ENCODE measurements around the gene POLA1.
"Not testable (repeated sequence)": the region's sequence is repeated elsewhere in the genome, so short reads cannot be mapped to it uniquely, and the experiment has no call there.

POLA1 gene

GRCh38 chrX:24819807-24820206, 126.1 kb downstream of the POLA1 start:
- not testable (repeated sequence) for FAIRE-seq

DNA sequence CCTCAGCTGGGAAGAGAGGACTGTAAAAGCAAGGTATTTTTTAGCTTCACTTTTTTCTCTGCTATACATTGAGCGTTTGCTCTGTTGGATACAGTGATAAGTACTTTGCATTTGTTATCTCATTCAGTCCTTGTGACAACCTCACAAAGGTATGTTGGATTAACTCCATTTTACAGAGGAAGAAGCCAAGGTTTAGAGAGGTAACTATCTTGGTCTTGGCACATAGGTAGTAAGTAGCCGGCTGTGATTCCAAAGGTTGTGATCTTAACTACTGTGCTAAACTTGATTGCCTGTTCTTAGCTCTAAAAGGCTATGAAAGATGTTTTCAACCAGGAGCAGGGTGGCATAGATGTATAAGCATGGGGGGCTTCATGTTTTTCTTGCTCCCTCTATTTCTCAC, 134.4 kb downstream of the POLA1 start:
- FAIRE-seq: no peak

DNA sequence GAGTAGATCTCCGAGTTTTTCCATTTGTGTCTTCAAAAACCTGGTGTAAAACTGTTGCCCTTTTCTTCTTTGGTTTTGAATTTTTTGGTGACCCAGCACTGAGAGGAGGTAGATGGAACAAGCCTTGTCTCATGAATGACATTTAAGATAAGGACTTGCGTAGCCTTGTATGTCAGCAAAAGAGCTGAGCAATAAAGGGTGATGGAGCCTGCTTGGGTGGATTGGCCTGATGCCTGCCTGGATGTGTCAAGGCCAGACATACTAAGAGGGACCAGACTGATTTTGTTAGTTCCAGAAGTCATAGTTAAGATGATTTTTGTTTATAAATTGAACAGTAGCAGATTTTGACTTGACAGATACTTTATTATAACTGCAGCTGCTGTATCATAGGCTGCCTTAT, 134.9 kb downstream of the POLA1 start:
- no peak for FAIRE-seq

GRCh38 chrX:24833695-24834094, 140.0 kb downstream of the POLA1 start:
- FAIRE-seq: no peak

DNA sequence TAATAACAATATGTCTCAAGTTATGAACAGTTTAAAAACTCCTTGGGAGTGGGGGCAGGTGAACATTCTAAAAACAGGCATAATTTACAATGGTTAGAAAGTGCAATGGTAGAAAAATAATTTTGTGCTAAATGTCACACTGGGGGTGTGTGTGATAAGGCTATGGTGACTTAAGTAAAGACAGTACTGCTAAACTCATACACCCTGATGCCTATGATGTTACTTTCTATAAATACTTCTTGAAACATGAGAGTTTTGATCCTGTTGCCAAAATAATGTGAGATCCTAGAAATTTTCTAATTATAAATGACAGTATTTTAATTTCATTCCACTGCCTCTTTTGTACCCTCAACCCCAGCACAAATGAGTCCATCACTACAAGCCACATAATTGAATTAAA, 144.2 kb downstream of the POLA1 start:
- FAIRE-seq: no peak

GRCh38 chrX:24838629-24839028, 144.9 kb downstream of the POLA1 start:
- FAIRE-seq: peak; percentile 86

- FAIRE-seq: no peak
These were observed 145.6 kb downstream of the POLA1 start for GRCh38 chrX:24839331-24839730.

DNA sequence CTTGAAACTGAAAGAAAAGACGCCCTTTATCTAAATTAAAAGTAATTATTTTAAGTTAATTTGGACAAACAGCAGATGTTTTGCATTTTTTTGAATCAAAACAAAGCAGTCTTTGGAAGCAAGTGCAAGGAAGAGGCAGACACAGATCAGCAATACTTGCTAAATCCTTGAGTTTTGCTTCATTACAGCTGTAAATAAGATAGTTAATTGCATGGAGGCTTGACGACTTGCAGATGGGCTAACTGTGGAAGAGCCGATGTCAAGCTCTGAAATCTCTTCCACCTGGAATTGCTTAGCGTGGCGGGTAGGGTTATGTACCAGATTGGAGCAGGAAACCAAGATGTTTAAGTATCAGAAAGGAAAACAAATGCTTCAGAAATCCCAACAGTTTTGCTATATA, 148.8 kb downstream of the POLA1 start:
- FAIRE-seq: peak; percentile 84

DNA sequence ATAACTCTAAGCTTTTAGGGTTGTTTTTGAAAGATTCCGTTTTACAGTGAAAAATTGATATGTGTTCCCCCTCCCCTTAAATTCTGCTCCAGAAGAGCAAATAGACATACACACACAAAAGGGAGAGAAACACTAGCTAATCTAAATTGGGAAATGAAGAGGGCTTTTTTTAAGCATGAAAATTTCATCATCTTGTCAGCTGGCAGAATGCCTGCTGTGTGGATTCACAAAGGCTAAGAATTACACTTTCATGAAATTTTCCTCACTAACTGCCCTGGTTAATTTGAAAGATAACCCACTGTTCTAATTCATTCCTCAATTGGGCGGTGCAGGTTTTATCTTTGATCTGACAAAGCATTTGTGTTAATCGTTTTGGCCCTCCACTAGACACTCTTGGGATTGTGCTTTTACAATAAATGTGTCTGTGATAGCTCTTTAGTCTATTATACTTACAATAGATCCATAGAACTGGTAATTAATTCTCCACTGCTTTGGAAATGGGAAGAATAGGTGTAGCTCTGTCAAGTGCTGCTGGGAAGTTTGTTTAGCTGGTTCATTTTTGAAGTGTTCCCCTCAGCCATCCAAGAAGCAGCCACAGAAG, 152.9 kb downstream of the POLA1 start:
- FAIRE-seq: no peak

GRCh38 chrX:24851289-24851688, 157.6 kb downstream of the POLA1 start:
- no peak for FAIRE-seq

DNA sequence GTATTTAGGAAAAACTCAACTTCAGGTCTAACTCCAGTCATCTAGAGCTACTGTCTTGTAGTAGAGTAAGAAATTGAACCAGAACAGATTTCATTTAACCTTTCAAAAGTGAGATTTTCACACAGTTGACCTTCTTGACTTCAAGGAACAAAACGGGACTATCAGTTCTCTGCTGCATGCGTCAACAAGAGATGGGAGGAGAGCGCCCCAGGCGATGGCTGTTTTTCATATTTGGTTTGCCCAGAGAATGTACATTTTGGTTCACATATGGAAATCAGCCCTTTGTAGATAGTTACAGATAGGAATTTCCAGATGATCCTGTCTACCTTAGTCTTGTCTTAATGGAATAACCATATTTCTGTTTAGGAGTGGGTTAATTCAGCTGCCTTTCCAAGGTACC, 158.1 kb downstream of the POLA1 start:
- no peak for FAIRE-seq

DNA sequence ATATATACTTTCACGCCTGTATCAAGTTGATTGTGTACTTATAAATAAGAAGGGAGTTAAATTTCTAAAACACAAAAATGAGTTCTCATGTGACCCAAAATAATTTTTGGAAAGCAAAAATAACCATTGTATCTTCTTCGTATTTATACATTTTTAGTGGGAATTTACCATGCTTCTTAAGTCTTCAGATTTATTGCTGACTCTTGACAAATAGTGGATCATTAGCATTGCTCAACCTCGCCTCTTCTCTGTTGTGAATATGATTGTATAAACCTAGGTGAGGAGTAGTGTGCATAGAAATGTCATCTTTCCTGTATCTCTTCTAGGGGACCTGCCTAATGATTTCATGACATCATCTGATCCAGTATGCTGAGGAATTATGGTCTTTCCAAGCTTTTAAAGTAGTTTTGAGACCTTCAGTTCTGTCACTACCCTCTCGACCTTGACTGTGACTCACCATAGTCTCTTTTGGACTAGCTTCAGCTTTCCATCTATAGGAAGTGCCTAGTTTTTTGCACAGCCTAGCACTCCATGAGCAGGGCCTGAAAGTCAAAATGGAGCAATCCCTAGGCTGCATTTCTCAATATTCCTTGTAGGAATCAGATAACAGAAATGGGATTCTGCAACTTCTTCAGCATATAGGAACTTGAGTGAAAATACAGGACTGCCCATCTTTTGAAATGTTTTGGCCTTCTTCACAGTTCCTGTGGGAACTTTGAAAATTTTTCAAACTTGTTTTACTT, 164.5 kb downstream of the POLA1 start:
- FAIRE-seq: no peak

DNA sequence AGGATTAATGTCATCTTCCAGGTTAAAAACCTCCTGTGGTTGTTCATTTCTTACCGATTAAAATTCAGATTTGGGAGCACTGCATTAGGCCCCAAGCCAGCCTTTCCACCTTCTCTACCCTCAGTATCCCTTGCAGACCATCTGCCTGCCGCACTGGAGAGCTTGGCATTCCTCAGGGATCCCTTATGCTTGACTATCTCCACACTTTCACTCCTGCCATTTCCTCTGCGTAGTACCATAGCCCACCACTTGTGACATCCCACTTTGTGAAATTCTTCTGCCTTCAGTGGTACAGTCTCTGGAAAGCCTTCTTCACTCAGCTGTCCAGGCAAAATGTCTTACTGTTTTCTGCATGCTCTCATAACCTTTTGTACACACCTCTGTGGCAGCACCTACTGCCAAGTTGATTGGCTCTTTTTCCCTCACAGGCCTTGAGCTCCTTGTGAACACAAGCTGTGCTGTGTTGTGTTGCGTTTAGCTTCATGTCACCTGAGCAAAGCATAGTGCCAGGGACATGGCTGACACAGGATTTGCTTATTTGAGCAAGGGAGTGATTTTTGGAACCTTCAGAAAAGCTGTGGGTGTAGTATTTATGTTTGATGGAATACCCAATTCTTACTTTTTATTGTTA, 165.6 kb downstream of the POLA1 start:
- no peak for FAIRE-seq

DNA sequence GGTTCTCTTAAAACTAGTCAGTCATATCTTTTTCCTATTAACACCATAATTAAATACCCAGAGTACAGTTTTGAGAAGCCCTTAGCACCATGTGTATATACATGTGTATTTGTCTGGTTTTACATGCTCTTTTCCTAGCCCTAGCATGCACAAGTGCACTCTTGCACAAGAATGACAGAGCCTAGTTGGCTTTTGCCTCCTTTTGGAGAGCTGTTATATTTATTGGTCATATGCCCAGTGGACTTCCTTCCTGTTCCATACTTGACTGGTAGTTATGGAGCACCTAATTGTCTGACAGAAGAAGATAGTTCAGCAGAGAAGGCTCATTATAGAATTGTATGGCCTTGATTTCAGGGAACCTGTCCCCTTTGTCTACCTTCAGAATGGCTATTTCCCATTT, 166.4 kb downstream of the POLA1 start:
- FAIRE-seq: no peak

GRCh38 chrX:24862343-24862742, 168.6 kb downstream of the POLA1 start:
- no peak for FAIRE-seq

- FAIRE-seq: not testable (repeated sequence)
These were observed 170.1 kb downstream of the POLA1 start for GRCh38 chrX:24863779-24864178.

DNA sequence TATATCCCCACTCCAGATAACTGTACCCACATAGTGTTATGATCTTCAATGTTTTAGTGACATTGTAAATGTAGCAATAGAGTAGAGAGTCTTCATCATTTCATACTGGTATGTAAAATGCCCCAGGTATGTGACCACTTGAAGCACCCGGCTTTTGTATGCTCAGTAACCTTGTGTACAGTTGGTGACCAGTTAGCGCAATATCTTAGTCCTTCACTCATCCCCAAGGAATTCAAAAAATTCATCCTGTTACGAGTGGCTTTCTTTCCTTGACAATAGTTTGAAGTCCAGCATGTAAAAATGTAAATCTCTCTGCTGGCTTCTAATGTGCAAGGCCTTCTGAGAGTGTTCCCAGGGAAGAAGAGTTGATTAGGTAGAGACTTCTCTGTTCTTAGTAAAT, 176.4 kb downstream of the POLA1 start:
- no peak for FAIRE-seq

- FAIRE-seq: no peak
These were observed 181.0 kb downstream of the POLA1 start for GRCh38 chrX:24874604-24875247.

- no peak for FAIRE-seq
These were observed 183.0 kb downstream of the POLA1 start for GRCh38 chrX:24876530-24877287.

- FAIRE-seq: no peak
These were observed 183.6 kb downstream of the POLA1 start for GRCh38 chrX:24877288-24877664.

DNA sequence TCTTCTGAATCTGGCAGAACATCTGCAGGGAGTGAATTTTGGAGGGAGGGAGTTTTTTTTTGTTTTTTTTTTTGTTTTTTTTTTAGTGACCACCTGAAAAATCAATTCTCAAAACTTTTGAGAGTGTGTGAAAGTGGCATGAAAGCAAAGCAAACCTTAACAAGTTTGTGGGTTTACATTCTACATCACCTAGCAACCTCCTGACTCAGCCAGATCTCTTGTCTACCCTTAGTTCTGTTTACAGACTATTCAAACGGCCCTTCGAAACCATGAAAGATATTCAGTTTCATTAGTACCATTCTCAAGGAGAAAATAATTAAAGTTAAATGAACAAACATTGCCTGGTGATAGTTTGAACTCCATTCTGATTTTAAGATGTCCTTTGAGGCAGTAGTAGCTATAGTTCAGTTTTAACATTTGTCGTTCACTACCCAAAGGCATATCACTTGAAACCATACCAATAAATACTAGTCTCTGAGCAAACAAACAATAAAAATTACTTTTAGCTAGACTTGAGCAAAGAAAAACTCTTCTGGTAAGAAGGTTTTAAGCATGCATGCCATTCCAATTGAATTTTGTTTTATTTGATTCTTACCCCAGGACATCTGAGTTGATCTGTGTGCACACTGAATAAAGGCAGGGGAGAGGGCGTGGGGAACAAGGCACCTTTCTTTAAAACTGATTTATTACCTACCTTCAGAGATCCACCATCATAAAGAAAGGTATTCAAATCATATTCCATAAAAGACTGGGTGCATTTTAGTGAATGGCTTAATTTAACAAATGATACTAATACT, 184.3 kb downstream of the POLA1 start:
- no peak for FAIRE-seq

DNA sequence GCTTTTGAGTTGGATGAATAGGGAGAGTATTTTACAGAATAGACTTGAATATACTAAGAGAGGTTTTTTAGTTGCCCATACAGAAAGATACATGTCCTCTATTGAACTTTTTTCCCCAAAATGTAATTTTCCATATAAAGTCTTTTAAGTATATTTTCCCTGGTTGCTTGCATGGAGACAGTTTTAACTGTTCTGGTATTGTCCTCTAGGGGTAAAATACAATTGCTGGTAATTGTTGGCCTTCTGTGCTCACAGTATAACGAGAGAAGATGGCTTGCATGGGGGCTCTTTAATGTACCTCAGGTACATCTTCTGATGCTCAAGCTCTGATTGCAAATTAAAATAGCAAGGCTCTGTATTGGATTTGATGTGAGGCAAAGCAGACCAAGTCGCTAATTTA, 186.0 kb downstream of the POLA1 start:
- FAIRE-seq: no peak

Measured in endometrium (tissue), 2 donors.